GM12878 (cell line): ENCODE measurements around the gene KCND2. TPM values are rescaled to one million over a fixed set of nuclear protein-coding genes. Genes with fewer than 3 reads are reported as not detected.

Experiments
- ATAC-seq: fragments of 200-7000 bp; cut with Tn5 transposase; 3 replicates; pipeline ENCODE4 v1.9.1; 2020; ENCODE audit warnings: mild to moderate bottlenecking, moderate library complexity
- BruUV-seq: library from RNA; stranded (reverse); fragments of 400-500 nt; replicated peaks from 2 replicates; lab custom pipeline; 2021; lab: Mats Ljungman, UMichigan
- CTCF ChIA-PET: fragments of 300-600 bp; sonication (Branson Sonifier 250); formaldehyde crosslinking; extraction: SDS; loops from one replicate; lab custom pipeline; 2021; ENCODE audit warnings: inconsistent platforms; lab: Yijun Ruan, JAX
- POLR2A ChIA-PET: fragments of 350-600 bp; formaldehyde crosslinking; extraction: SDS; loops from one replicate; lab custom pipeline; 2021; ENCODE audit warnings: inconsistent platforms; lab: Charles Lee
- RAD21 ChIA-PET: fragments of 300-600 bp; sonication (Branson Sonifier 250); formaldehyde crosslinking; loops from one replicate; lab custom pipeline; 2023; ENCODE audit warnings: antibody characterized with exemption; ENCODE audit not compliant: unreplicated experiment; lab: Charles Lee
- SMC1A ChIA-PET: fragments of 300-600 bp; sonication (Branson Sonifier 250); formaldehyde crosslinking; loops from one replicate; lab custom pipeline; 2023; ENCODE audit not compliant: unreplicated experiment, uncharacterized antibody; lab: Charles Lee
- DNase-seq: peaks from one replicate; pipeline ENCODE4 v3.0.0-alpha.2; 2011; ENCODE audit warnings: low read depth, low spot score
- FAIRE-seq: peaks from 3 replicates; lab custom pipeline; 2011; peaks lifted over from hg19 to GRCh38; lab: Jason Lieb, UNC
- H2AFZ ChIP-seq: 2 replicates; pipeline ENCODE4 v1.6.0; 2011; ENCODE audit warnings: low read depth, low read length, control low read depth; ENCODE audit not compliant: control insufficient read depth
- H3K27ac ChIP-seq: 2 replicates; pipeline ENCODE4 v1.5.1; 2011; ENCODE audit warnings: control low read depth; ENCODE audit not compliant: control insufficient read depth, insufficient read depth
- H3K27me3 ChIP-seq, 2 experiments: replicated peaks in 1 of 2; 2 replicates each; pipeline versions ENCODE4 v1.6.0 to v1.6.1; 2011; ENCODE audit warnings: low read length in 1 of 2; ENCODE audit not compliant: control insufficient read depth in 2 of 2, insufficient read depth in 2 of 2
- H3K36me3 ChIP-seq, 2 experiments: 2 replicates each; pipeline ENCODE4 v1.5.1; 2011; ENCODE audit warnings: low read length in 1 of 2; ENCODE audit not compliant: control insufficient read depth in 2 of 2, insufficient read depth in 2 of 2
- H3K4me1 ChIP-seq: 2 replicates; pipeline ENCODE4 v1.6.1; 2011; ENCODE audit warnings: mild to moderate bottlenecking, low read length, moderate library complexity, mixed read lengths; ENCODE audit not compliant: control insufficient read depth, insufficient read depth
- H3K4me2 ChIP-seq: 2 replicates; pipeline ENCODE4 v1.6.0; 2011; ENCODE audit warnings: control low read depth; ENCODE audit not compliant: control insufficient read depth, insufficient read depth
- H3K4me3 ChIP-seq: fragments of 200-600 bp; sonication (generic); 2 replicates; pipeline ENCODE4 v1.5.1; 2016
- H3K79me2 ChIP-seq: 2 replicates; pipeline ENCODE4 v1.6.0; 2011; ENCODE audit warnings: low read length; ENCODE audit not compliant: control insufficient read depth, insufficient read depth
- H3K9ac ChIP-seq: 2 replicates; pipeline ENCODE4 v1.8.0; 2011; ENCODE audit warnings: low read length, control low read depth, mixed read lengths; ENCODE audit not compliant: control insufficient read depth, insufficient read depth
- H3K9me3 ChIP-seq: replicated peaks from 3 replicates; pipeline ENCODE4 v1.5.1; 2011; ENCODE audit warnings: mild to moderate bottlenecking, low read length; ENCODE audit not compliant: control insufficient read depth, insufficient read depth
- H4K20me1 ChIP-seq: 2 replicates; pipeline ENCODE4 v1.6.0; 2011; ENCODE audit not compliant: control insufficient read depth, insufficient read depth
- HDAC2 ChIP-seq: fragments of 200-600 bp; sonication (generic); IDR thresholded peaks from 2 replicates; pipeline ENCODE4 v1.6.1; 2017
- MAX ChIP-seq: IDR thresholded peaks from 2 replicates; pipeline ENCODE4 v1.6.1; 2012; ENCODE audit warnings: low read depth, low read length, improper control_type of control experiment
- MXI1 ChIP-seq: fragments of 150-350 bp; IDR thresholded peaks from 2 replicates; pipeline ENCODE4 v1.6.1; 2011; ENCODE audit warnings: low read depth, mild to moderate bottlenecking, inconsistent platforms, low read length, improper control_type of control experiment
- YBX1 ChIP-seq: fragments of 450-650 bp; IDR thresholded peaks from 2 replicates; pipeline ENCODE4 v1.6.1; 2016; ENCODE audit warnings: antibody characterized with exemption
- WGBS: methylation state at CpG from one replicate; pipeline ENCODE4 v1.1.6; 2016; ENCODE audit warnings: low lambda C conversion rate; ENCODE audit not compliant: insufficient replicate concordance, insufficient coverage; ENCODE audit errors: missing lambda C conversion rate; 5-methylcytosine and 5-hydroxymethylcytosine counted together
- in situ Hi-C: fragments of 300-500 bp; cut with MboI; formaldehyde crosslinking; loops from 9 replicates; pipeline ENCODE4 v1.14.3; 2018; ENCODE audit warnings: mixed read lengths
- intact Hi-C: fragments of 100-400 bp; cut with micrococcal nuclease; formaldehyde crosslinking; loops from one replicate; pipeline ENCODE4 v1.14.2; 2022; ENCODE audit not compliant: unreplicated experiment
- polyA plus RNA-seq, 11 experiments: library from polyadenylated mRNA; depleted of rRNA in 4 of 11; unstranded in 6 of 11; stranded (reverse) in 5 of 11; fragments of >200 nt; fragmentation: Nextera tagmentation in 4 of 11; fragmentation: Illumina TruSeq in 1 of 11; extraction: Ambion mirVana in 4 of 11; extraction: Trizol in 1 of 11; gene quantifications; 1 replicate in 1 of 11; 2 replicates in 10 of 11; pipeline versions ENCODE4 v1.2.1 to v1.2.3, GENCODE V29; 2011 to 2016; ENCODE audit warnings: inconsistent platforms in 2 of 11, missing spikeins in 2 of 11, low read depth in 1 of 11
- total RNA-seq, 4 experiments: library from RNA; depleted of rRNA in 3 of 4; stranded (reverse); fragments of >200 nt in 3 of 4; fragmentation: Illumina TruSeq in 1 of 4; extraction: Trizol in 1 of 4; gene quantifications; 2 replicates each; pipeline versions ENCODE4 v1.2.1 to v1.2.3, GENCODE V29; 2013 to 2021

The KCND2 gene
- total and polyA plus RNA-seq, 10 of the 15 experiments (the other 5 are each of a cell fraction or from before 2014, with no cell fraction given): 3.6 to 22.3 (median 6.3) TPM

- no peak overlapping the region for H3K9ac ChIP-seq
- no peak overlapping the region for H2AFZ ChIP-seq
- in situ Hi-C loops (no loop called here), intact Hi-C loops (no loop called here)
- no peaks in the 10 kb centered on the region for H3K79me2 ChIP-seq
- no peaks in the 10 kb centered on the region for H3K4me1 ChIP-seq
- DNase-seq (no peak), FAIRE-seq (no peak), ATAC-seq (no peak)
- H3K27me3 ChIP-seq: no peaks in the 10 kb centered on the region
- CTCF ChIA-PET: no interaction called here
- SMC1A ChIA-PET: no interaction called here
- POLR2A ChIA-PET: no interaction called here
- no peak overlapping the region for H3K4me2 ChIP-seq
- no peaks in the 10 kb centered on the region for H3K36me3 ChIP-seq
- no peak overlapping the region for H3K4me3 ChIP-seq
- TF ChIP-seq MAX (no peak), MXI1 (no peak)
- RAD21 ChIA-PET: no interaction called here
- no peak overlapping the region for H3K27ac ChIP-seq
- BruUV-seq: no TSS peak
- H3K9me3 ChIP-seq: no peaks in the 10 kb centered on the region
- H4K20me1 ChIP-seq: no peaks in the 10 kb centered on the region
Measured at GRCh38 chr7:120654241-120654640, 381.3 kb downstream of the KCND2 start.

- ChIA-PET CTCF (no interaction called here), POLR2A (no interaction called here), SMC1A (no interaction called here), RAD21 (no interaction called here)
- H3K27ac ChIP-seq: no peak overlapping the region
- intact Hi-C loops: no loop called here
- no peaks in the 10 kb centered on the region for H3K4me1 ChIP-seq
- no peaks in the 10 kb centered on the region for H3K36me3 ChIP-seq
- no peak overlapping the region for H3K4me3 ChIP-seq
- H3K4me2 ChIP-seq: no peak overlapping the region
- no peak for ATAC-seq
- H4K20me1 ChIP-seq: no peaks in the 10 kb centered on the region
- 27% methylated on average over 2 of the region's 2 CpGs for WGBS
- no peak overlapping the region for H3K9ac ChIP-seq
- no peak for DNase-seq
- BruUV-seq: no TSS peak
- no peaks in the 10 kb centered on the region for H3K79me2 ChIP-seq
- TF ChIP-seq HDAC2 (no peak), YBX1 (no peak)
- TF ChIP-seq, all 136 proteins: peak for 0
- in situ Hi-C loops: no loop called here
- H3K27me3 ChIP-seq: no peaks in the 10 kb centered on the region
- no peak overlapping the region for H2AFZ ChIP-seq
- H3K9me3 ChIP-seq: no peaks in the 10 kb centered on the region
- FAIRE-seq: no peak
Measured at GRCh38 chr7:120658516-120658915, 385.5 kb downstream of the KCND2 start.
